GM08714 (cell line): ENCODE results near the gene CCDC195.

Experiments
- H3K4me3 ChIP-seq: fragments of 200-500 bp; sonication (Bioruptor generic); 2 replicates; pipeline ENCODE4 v1.5.1; 2014; ENCODE audit warnings: mild to moderate bottlenecking, low read length, inconsistent platforms
- ZNF274 ChIP-seq: IDR thresholded peaks from 2 replicates; pipeline ENCODE4 v1.6.1; 2012; ENCODE audit warnings: mild to moderate bottlenecking, low read depth, low read length

CCDC195 gene

DNA sequence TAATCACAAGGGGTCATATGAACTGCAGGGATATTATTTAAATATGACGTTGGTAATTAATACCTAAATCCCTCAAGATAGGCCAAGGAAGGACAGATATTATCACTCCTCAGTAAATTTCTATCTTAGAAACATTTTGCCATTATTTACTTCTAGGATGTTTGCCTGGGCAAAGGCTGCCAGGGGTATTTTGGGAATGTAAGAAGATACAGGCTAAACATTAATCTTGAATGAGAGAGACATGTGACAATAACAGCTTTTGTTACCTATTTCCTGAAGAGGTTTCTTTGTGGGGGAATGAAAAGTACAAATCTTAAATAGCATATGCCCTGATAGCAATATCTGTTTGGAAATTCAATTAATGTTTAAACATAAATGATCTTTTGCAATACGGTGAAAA, 756 bp upstream of the CCDC195 start:
- no peak overlapping the region for H3K4me3 ChIP-seq
- no peak for TF ChIP-seq ZNF274

GRCh38 chr2:224711859-224712665, 4.1 kb downstream of the CCDC195 start:
- no peak for TF ChIP-seq ZNF274

GRCh38 chr2:224711381-224711780, 4.8 kb downstream of the CCDC195 start:
- no peak overlapping the region for H3K4me3 ChIP-seq
- TF ChIP-seq ZNF274: no peak

More at GRCh38 chr2:224711859-224712665, 4.1 kb downstream of the CCDC195 start:
- H3K4me3 ChIP-seq: no peak overlapping the region

DNA sequence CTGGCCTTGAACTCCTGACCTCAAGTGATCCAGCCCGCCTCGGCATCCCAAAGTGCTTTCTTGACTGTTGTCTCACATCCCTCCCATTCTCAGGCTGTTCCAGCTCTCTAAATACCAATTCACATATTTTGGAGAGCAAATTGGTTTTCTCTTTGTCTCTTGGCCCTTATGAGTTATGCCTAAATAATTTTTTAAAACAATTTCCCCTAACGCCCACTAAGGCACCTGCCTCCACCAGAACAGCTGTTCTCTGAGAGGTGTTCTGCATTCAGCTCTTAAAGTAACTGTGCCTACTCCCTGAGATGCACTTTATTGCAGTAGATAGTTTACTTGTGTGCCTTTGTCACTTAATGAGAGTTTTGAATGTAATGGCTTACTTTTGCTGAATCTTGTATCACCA, 6.9 kb downstream of the CCDC195 start:
- H3K4me3 ChIP-seq: no peak overlapping the region
- TF ChIP-seq ZNF274: no peak

DNA sequence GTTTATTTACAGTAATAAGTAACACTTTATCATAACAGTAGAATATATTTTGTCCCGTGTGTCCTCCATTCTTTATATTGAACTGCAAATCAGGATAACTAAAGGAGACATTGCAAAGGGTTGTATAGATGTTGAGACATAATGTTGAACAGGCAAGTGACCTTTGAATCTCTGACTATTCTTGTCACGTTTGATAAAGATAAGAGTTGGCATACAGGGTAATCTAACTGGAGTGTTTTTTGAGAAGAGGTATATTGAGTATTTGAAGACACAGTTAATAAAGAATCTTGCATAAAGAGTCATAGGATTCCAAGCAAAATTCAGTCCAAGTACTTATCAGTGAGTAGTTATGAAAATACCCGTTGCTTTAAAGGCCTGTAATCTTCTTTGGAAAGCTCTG, 21.7 kb downstream of the CCDC195 start:
- TF ChIP-seq ZNF274: no peak

DNA sequence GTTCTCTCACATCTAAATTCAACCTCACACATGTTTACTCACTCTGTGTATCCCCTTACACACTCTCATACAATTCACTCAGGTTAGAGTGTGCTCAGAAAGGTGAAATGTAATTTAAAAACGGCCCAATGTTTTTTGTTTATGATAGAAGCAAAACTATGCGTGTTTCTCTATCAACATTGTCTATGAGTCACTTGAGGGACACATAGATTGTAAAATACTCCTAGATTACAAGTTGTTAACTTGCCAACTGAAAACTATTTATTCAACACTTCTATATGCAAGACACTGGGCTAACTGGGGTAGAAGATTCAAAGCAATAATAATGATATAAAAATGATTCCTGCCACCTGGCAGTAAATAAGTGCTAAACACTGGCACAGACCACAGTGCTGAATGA, 24.6 kb downstream of the CCDC195 start:
- H3K4me3 ChIP-seq: no peak overlapping the region
- TF ChIP-seq ZNF274: no peak

More for the DNA sequence above, 21.7 kb downstream of the CCDC195 start:
- no peak overlapping the region for H3K4me3 ChIP-seq

- H3K4me3 ChIP-seq: no peak overlapping the region
- TF ChIP-seq ZNF274: no peak
Observed at GRCh38 chr2:224690868-224691267, 25.3 kb downstream of the CCDC195 start.

GRCh38 chr2:224689539-224689938, 26.6 kb downstream of the CCDC195 start:
- H3K4me3 ChIP-seq: no peak overlapping the region
- no peak for TF ChIP-seq ZNF274

GRCh38 chr2:224688997-224689396, 27.2 kb downstream of the CCDC195 start:
- TF ChIP-seq ZNF274: no peak
- H3K4me3 ChIP-seq: no peak overlapping the region

DNA sequence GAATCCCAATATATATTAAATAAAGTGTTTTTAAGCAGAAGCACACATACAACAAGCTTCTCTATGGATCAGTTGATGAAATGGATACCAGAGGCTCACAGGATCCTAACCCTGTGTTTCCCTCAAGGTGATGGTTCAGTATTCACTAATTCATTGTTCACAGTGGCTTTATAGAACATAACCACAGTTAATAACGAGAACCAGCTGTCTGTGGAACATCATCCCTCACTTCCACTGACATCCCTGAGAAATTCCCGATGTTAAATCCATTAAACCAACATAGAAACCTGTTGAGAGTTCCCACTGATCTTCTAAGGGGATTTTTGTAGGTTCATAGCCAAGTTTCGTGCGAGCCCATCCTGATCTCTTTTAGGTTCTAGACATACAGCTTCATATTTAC, 29.0 kb downstream of the CCDC195 start:
- no peak overlapping the region for H3K4me3 ChIP-seq
- TF ChIP-seq ZNF274: no peak

DNA sequence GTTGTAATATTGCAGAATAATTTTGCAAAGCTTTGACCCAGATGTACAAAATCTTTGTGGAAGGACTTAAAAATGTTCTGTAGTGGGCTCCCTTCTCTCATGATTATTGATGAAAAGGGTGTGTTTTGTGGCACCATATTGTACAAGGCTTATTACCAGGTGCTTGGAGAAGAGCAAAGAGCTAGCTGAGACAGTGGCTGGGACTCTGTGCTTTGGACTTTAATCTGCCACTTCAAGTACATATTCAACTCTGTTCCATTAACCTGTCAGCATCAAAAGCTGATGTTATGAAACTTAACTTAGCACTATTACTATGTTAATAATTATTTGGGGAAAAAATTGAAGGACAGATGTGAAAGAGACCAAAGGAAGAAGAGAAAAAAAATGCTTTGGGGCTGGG, 31.0 kb downstream of the CCDC195 start:
- no peak for TF ChIP-seq ZNF274
- H3K4me3 ChIP-seq: no peak overlapping the region

DNA sequence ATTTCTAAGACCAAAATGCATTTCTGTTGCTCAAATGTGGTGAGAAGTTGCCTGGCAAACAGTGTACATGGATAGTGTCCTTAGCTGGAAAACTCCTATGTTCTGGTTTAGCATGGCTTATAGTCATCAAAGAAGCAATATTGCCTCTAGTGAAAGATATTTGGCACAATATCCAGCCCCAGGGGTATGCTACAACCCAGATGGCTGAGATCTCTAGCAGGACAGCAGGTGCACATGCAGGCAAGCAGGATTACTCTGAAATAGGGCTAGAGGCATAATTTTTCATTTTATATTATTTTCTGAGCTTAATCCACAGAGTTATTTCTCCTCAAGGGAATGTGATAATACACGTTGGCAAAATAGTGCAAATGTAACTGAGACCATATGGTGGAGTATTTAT, 34.0 kb downstream of the CCDC195 start:
- no peak for TF ChIP-seq ZNF274
- no peak overlapping the region for H3K4me3 ChIP-seq

DNA sequence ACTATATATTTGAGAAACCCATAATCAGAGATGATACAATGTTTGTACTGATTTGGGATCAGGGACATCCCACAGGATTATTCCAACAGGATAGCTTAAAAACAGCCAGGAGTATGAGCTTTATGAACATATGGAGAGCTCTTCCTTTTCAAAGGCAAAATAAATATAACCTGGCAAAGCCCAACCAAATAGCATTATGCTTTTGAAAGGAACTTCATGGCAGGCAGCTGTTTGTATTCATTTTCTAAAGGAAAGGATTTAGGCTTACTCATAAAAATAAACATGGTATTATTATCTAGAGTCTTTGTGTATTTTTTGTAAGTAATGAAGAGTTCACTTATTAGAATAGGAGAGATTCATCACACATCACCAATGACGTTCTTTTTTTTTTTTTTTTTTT, 44.4 kb downstream of the CCDC195 start:
- no peak for TF ChIP-seq ZNF274

DNA sequence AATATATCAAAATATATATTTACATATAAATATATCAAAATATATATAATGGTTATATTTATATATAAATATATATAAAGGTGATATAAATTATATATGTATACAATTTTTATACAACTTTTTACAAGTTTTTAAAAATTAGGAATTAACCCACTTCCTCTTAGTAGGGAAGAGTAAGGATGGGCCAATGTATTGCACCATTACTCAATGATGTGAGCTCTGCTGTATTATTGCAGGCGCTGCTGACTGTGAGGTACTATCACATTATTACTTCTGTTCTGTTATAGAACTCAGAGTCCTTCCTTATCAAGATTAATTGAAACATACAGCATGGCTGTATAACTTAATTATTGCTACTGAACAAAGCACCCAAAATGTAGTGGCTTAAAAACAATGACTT, 46.0 kb downstream of the CCDC195 start:
- TF ChIP-seq ZNF274: no peak
- no peak overlapping the region for H3K4me3 ChIP-seq

More for the DNA sequence above, 44.4 kb downstream of the CCDC195 start:
- H3K4me3 ChIP-seq: no peak overlapping the region

DNA sequence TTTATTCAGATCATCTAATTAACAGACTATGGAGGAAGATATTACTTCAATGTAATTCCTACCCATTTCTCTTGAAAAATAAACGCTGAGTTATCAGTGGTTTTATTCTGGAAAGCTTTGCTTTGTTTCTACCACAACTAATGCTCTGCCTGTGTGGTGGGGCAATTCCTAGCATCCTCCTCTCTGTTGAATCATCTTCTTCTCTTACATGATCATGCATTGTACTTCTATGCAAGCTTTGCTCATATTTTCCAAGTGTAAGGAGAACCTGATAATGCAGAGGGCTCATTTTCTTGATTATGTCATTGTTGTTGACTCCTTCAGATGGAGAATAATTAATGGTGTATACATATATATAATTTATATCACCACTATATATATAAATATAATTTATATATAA, 46.7 kb downstream of the CCDC195 start:
- no peak for TF ChIP-seq ZNF274
- H3K4me3 ChIP-seq: no peak overlapping the region

GRCh38 chr2:224668123-224668909, 47.8 kb downstream of the CCDC195 start:
- no peak for TF ChIP-seq ZNF274
- H3K4me3 ChIP-seq: no peak overlapping the region
